Measurements from ENCODE around the gene KIF18B. TPM values are rescaled to one million over a fixed set of nuclear protein-coding genes. Genes with fewer than 3 reads are reported as not detected.

Gene KIF18B
- total and polyA plus RNA-seq, 8 donors = 2.9 to 24.5 (median 12.9) TPM

DNA sequence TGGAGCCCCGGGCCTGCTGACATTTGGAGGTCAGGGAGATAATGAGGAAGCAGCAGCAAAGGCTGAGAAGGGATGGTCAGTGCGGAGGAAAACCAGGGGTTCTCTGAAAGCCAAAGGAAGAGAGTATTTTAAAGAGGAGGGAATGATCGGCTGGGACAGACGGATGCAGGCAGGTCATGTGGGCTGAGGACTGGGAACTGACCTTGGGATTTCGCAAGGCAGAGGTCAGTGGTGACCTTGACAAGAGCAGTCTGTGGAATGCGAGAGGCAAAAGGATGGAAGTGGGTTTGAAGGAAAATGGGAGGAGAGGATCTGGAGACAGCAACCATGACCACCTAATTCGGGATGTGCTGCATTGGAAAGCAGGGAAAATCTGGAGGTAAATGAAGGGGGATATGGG, 58.6 kb downstream of the KIF18B start:
- H3K4me3 ChIP-seq = no peak overlapping the region
- H3K4me1 ChIP-seq = peaks cover 0 to 36% of the 10 kb centered on the region in 2 donors
- intact Hi-C loops (cut with DNase I) = no loop called here
- peak overlapping the region in 1 of 2 donors; percentile 59 for H3K27ac ChIP-seq
- ATAC-seq (no peak), DNase-seq (no peak)
- TF ChIP-seq, protein P1, sequence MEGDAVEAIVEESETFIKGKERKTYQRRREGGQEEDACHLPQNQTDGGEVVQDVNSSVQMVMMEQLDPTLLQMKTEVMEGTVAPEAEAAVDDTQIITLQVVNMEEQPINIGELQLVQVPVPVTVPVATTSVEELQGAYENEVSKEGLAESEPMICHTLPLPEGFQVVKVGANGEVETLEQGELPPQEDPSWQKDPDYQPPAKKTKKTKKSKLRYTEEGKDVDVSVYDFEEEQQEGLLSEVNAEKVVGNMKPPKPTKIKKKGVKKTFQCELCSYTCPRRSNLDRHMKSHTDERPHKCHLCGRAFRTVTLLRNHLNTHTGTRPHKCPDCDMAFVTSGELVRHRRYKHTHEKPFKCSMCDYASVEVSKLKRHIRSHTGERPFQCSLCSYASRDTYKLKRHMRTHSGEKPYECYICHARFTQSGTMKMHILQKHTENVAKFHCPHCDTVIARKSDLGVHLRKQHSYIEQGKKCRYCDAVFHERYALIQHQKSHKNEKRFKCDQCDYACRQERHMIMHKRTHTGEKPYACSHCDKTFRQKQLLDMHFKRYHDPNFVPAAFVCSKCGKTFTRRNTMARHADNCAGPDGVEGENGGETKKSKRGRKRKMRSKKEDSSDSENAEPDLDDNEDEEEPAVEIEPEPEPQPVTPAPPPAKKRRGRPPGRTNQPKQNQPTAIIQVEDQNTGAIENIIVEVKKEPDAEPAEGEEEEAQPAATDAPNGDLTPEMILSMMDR (IDR thresholded peaks at IDR 0.05) = no peak
- peaks cover 0 to 65% of the 10 kb centered on the region in 2 donors for H3K36me3 ChIP-seq
- no peaks in the 10 kb centered on the region for H3K9me3 ChIP-seq
- no peaks in the 10 kb centered on the region for H3K27me3 ChIP-seq

DNA sequence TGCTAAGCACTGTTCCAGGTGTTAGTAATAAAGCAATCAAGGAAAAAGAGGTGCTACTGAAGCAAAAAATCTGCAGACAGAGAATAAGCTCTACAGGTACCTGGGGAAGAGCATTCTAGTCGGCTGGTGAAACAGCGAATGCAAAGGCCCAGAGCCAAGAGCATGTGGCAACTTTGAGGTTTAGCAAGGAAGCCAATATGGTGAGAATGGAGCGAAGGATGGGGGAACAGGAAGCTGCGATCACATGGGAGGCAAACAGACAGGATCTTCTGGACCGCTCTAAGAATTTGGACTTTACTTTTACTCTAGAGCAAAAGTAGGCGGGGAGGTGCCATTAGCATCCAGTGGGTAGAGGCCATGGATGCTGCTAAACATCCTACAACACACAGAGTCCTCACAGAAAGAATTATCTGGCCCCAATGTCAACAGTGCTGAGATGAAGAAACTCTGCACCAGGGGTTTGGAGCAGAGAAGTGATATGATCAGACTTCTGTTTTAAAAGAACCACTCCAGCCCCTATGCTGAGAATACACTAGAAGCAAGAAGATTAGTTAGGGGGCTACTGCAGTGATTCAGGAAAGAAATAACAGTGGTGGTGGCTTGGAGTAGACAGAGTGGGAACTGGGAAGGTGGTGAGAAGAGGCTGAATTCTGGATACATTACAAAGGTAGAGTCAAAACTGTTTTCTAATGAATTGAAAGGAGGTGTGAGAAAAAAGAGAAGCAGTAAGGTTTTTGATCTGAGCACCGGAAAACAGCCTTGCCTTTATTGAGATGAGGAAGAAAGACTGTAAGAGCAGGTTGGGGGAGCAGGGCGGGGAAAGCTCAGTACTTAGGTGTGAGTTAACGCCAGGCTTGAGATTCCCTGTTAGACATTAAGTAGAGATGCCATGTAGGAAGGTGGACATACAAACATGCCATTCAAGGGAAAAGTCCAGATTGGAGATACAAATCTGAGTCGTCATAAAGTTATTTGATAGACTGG, 59.3 kb downstream of the KIF18B start:
- no peak for ATAC-seq

DNA sequence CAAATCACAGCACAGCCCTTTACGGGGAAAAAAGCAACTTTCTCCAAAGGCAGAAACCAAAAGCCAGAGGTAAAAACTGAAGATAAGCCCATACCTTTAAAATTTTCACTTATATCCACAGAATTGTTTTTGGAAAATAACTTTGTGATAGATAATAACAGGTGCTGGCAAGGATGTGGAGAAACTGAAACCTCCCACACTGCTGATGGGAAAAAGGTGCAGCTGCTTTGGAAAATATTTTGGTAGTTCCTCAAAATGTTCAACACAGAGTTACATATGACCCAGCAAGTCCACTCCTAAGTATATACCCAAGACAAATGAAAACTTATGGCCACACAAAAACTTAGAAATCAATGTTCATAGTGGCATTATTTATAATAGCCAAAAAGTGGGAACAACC, 60.6 kb downstream of the KIF18B start:
- TF ChIP-seq, protein P1 (IDR thresholded peaks at IDR 0.05) = no peak
- Histone ChIP-seq H3K27me3 (no peaks in the 10 kb centered on the region), H3K4me1 (peaks cover 0 to 36% of the 10 kb centered on the region in 2 donors), H3K9me3 (no peaks in the 10 kb centered on the region), H3K36me3 (peaks cover 0 to 65% of the 10 kb centered on the region in 2 donors), H3K4me3 (no peak overlapping the region), H3K27ac (no peak overlapping the region)
- DNase-seq (no peak), ATAC-seq (no peak)
- intact Hi-C loops (cut with DNase I) = no loop called here

More for the DNA sequence above, 59.3 kb downstream of the KIF18B start:
- Histone ChIP-seq H3K27ac (peak overlapping the region in 1 of 2 donors; percentile 59), H3K4me3 (no peak overlapping the region), H3K4me1 (peaks cover 0 to 36% of the 10 kb centered on the region in 2 donors), H3K36me3 (peaks cover 0 to 65% of the 10 kb centered on the region in 2 donors), H3K9me3 (no peaks in the 10 kb centered on the region), H3K27me3 (no peaks in the 10 kb centered on the region)
- intact Hi-C loops (cut with DNase I) = no loop called here
- no peak for DNase-seq
- TF ChIP-seq, protein P1 (IDR thresholded peaks at IDR 0.05) = no peak

DNA sequence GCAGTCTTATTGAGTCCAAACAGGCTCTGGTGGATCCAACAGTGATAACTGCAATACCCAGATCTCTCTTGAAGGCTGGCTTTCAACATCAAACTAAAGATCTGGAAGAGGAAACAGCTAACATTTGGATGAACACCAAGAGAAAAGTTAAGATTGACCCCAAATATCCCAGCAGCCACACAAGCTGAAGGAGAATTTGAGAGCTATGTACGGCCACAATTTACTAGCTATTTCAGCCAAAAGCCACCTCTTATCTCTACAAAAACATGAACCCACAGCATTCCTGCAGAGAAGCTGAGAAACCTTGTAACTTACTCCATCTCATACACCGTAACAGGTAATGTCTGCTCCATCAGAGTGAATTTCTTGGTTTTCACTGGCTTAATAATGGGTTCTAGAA, 62.6 kb downstream of the KIF18B start:
- H3K4me3 ChIP-seq = no peak overlapping the region
- H3K27me3 ChIP-seq = no peaks in the 10 kb centered on the region
- ATAC-seq (no peak), DNase-seq (no peak)
- intact Hi-C loops (cut with DNase I) = no loop called here
- H3K36me3 ChIP-seq = peaks cover 0 to 71% of the 10 kb centered on the region in 2 donors
- TF ChIP-seq, protein P1 (IDR thresholded peaks at IDR 0.05) = no peak
- H3K9me3 ChIP-seq = no peaks in the 10 kb centered on the region
- peaks cover 0 to 30% of the 10 kb centered on the region in 2 donors for H3K4me1 ChIP-seq
- H3K27ac ChIP-seq = no peak overlapping the region

DNA sequence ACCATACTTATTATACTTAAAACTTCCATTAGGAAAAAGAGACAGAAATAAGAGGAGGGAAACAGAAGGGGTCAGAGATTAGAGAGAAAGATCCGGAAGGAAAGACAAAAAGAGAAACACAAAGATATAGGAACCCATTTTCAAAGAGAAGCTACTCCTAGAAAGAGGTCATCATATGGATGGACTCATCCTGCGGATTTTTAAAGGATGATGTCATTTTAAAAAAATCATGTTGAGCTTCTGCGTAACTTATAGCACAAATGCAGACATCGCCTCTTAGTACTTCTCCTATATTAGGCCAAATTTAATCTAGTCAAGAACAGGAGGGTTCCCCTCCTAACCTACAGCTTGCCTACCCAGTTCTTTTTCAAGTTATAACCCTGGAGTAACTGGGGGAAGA, 66.4 kb downstream of the KIF18B start:
- intact Hi-C loops (cut with DNase I) = no loop called here
- Histone ChIP-seq H3K27me3 (no peaks in the 10 kb centered on the region), H3K9me3 (no peaks in the 10 kb centered on the region), H3K4me3 (no peak overlapping the region), H3K27ac (no peak overlapping the region), H3K4me1 (no peaks in the 10 kb centered on the region), H3K36me3 (peaks cover 0 to 100% of the 10 kb centered on the region in 2 donors)
- TF ChIP-seq, protein P1 (IDR thresholded peaks at IDR 0.05) = no peak
- DNase-seq (no peak), ATAC-seq (no peak)
